ENCODE results near the gene STPG3.

STPG3 gene

GRCh38 chr9:137273611-137274320 is 22.7 kb downstream of the STPG3 start:
- DNase-seq (ENCODE audit: low read depth) = no peak
- H3K4me3 ChIP-seq (ENCODE audit: low read length) = no peak overlapping the region

GRCh38 chr9:137275203-137275587 is 24.1 kb downstream of the STPG3 start:
- TF ChIP-seq CTCF (conservative IDR thresholded peaks at IDR 0.05; ENCODE audit: low read length) = no peak
- no peak overlapping the region for H3K4me3 ChIP-seq (ENCODE audit: low read length)
- no peak for DNase-seq (ENCODE audit: low read depth)

More at GRCh38 chr9:137273611-137274320, 22.7 kb downstream of the STPG3 start:
- no peak for TF ChIP-seq CTCF (conservative IDR thresholded peaks at IDR 0.05; ENCODE audit: low read length)

- H3K4me3 ChIP-seq (ENCODE audit: low read length) = no peak overlapping the region
- no peak for DNase-seq (ENCODE audit: low read depth)
- TF ChIP-seq CTCF (conservative IDR thresholded peaks at IDR 0.05; ENCODE audit: low read length) = no peak
Observed at GRCh38 chr9:137275588-137276472, 24.7 kb downstream of the STPG3 start.

- TF ChIP-seq CTCF (conservative IDR thresholded peaks at IDR 0.05; ENCODE audit: low read length) = no peak
- DNase-seq (ENCODE audit: low read depth) = peak; percentile 37
- peak overlapping the region; percentile 73 for H3K4me3 ChIP-seq (ENCODE audit: low read length)
Observed at GRCh38 chr9:137276473-137277328, 25.6 kb downstream of the STPG3 start.

- peak within 1 kb of the TSS; percentile 73 for H3K4me3 ChIP-seq (ENCODE audit: low read length)
- DNase-seq (ENCODE audit: low read depth) = peak; percentile 73
- no peak for TF ChIP-seq CTCF (conservative IDR thresholded peaks at IDR 0.05; ENCODE audit: low read length)
Observed at GRCh38 chr9:137277329-137278041, 26.4 kb downstream of the STPG3 start, which contains the start of gene TOR4A. TOR4A (plus strand) TSS chr9:137277726; CDS start chr9:137278690, 964 bp downstream.

GRCh38 chr9:137278061-137278701 is 27.1 kb downstream of the STPG3 start:
- H3K4me3 ChIP-seq (ENCODE audit: low read length) = peak overlapping the region; percentile 73

More at GRCh38 chr9:137278061-137278701, 27.1 kb downstream of the STPG3 start:
- no peak for DNase-seq (ENCODE audit: low read depth)
- no peak for TF ChIP-seq CTCF (conservative IDR thresholded peaks at IDR 0.05; ENCODE audit: low read length)

Data from AG10803 (cell line).